ENCODE data around the gene LRRFIP1.
A peak's percentile ranks its signal among the peaks of the same experiment; 100 is the strongest.
"Not testable (repeated sequence)": the region's sequence is repeated elsewhere in the genome, so short reads cannot be mapped to it uniquely, and the experiment has no call there.

LRRFIP1 gene

DNA sequence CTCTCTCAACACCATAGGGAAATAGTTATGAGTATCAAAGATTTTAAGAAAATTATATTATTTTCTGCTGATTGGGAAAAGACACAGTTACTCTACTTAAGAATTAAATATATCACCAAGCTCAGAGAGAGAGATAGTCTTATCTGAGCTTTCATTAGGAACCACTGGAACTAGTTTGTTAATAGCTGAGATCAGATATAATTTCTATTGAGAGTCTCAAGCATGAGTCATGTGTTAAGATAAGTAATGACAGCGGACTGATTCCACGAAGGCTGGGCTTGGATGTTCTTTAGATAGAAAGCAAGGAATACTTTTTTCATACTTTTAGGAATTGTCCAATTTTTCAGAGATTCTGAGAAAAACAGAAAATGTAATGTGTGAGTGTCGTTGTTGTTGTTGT, 126.8 kb downstream of the LRRFIP1 start:
- no peak for DNase-seq

DNA sequence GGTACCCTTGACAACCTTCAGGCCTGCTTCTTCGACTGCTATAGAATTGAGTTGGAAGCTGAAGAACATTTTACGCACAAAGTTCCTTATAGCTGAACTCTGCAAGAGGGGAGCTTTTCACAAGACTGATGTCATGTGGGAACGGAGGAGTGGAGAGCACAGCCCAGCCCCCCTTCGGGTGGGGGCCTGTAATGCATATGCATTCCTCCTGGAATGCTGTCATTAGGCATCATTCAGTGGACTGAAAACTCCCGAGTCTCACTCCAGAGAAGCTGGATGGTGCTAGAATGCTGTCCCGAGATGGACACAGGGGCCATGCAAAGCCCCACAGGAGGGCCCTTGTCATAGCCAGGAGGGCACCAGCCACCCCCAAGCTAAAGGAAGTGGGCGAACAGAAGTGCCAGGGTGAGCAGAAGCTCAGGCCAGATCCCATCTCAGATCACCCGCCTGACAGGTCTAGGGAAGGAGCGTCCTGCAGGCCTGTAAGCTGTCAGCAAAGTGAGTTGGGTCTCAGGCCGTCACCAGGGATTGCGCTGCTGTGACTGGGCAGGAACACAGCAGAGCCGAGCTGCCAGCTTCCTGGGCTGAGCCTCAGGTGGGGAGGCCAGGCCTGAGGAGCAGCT, 127.3 kb downstream of the LRRFIP1 start:
- DNase-seq: no peak

DNA sequence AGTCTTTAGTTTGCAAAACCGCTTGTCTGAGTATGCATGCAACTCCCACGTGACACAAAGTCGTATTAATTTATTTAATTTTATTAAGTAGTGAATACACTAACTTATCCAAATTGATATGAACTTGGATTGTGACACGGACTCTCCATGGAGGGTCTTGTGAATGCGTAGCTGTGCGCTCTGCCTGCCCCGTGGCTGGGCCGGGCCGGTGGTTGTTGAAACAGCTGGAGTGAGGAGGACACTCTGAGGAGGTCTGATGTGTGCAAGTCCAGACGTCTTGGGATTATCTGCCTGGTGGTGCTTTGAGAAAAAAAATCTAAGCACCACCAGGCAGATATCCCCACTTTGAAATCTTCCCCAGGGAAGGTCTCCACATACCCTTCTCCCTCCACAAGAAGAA, 130.2 kb downstream of the LRRFIP1 start:
- no peak for DNase-seq

GRCh38 chr2:237758185-237758584, 130.8 kb downstream of the LRRFIP1 start:
- DNase-seq: no peak

- no peak for DNase-seq
These were observed 131.8 kb downstream of the LRRFIP1 start for GRCh38 chr2:237759176-237759575.

DNA sequence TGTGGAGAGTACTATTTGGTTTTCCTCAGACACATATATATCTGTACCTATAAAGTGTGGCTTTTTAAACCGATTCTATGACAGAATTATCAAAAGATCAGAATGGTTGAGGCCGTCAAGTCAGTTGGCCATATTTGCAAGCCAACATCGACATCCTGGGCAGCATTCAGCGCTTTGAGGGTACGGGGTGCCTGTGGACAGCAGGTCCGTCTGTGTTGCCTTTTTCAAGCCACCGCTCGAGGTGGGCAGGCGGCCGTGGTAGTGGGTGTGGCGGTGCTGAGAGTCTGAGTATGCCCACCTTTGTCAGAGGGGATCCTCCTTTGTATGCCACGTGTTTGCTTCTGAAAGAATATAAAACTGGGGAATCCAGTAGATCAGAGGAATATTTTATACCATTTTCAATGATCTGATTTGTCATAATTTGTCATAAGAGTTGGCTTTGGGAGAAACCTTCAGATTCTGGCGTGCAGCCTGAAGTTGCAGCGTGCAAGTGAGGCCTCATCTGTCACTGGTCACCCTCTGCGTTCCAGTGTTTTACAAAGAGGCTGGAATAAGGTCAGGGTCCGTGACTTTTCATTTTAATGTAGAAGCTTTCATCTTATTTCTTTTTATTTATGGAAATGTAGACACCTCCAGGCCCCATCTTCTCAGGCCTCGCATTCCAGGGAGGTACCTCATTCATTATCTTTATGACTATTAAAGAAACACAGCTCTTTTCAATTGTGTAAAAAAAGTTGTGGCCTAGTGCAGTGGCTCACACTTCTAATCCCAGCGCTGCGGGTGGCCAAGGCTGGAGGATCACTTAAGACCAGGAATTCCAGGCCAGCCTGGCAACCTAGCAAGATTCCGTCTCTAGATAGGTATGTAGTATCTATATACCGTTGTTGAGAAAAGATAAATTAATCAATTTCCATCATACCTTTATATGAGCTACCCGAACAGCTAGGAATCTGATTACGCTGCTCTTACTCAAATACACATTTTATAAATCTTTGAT, 133.4 kb downstream of the LRRFIP1 start:
- DNase-seq: no peak

DNA sequence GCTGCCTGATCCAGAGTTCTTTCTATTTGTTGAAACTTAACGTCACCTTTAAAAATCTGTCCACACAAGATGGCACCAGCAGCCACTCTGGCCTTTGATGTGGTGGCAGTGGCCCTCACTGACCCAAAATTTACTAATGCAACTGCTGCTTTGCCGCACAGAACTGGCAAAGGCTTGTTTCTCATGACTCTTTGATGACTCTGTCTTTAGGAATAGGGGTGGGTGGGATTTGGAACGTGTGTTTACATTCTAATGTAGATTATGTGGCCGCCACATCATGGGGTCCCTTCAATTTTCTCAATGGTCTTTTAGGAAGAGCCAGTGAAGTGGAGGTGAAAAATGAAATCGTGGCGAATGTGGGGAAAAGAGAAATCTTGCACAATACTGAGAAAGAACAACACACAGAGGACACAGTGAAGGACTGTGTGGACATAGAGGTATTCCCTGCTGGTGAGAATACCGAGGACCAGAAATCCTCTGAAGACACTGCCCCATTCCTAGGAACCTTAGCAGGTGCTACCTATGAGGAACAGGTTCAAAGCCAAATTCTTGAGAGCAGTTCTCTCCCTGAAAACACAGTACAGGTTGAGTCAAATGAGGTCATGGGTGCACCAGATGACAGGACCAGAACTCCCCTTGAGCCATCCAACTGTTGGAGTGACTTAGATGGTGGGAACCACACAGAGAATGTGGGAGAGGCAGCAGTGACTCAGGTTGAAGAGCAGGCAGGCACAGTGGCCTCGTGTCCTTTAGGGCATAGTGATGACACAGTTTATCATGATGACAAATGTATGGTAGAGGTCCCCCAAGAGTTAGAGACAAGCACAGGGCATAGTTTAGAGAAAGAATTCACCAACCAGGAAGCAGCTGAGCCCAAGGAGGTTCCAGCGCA, 135.2 kb downstream of the LRRFIP1 start:
- DNase-seq: peak; percentile 22

- DNase-seq: no peak
These were observed 136.4 kb downstream of the LRRFIP1 start for GRCh38 chr2:237763812-237764211.

DNA sequence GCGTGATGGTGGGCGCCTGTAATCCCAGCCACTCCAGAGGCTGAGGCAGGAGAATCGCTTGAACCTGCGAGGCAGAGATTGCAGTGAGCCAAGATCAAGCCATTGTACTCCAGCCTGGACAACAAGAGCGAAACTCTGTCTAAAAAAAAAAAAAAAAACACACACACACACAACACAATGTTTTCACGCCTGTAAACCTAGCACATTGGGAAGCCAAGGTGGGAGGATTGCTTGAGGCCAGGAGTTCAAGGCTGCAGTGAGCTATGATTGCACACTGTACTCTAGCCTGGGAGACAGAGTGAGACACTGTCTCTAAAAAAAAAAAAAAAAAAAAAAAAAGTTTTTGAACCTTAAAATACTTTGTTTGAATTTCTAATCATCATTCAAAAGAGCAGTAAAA, 137.7 kb downstream of the LRRFIP1 start:
- not testable (repeated sequence) for DNase-seq

DNA sequence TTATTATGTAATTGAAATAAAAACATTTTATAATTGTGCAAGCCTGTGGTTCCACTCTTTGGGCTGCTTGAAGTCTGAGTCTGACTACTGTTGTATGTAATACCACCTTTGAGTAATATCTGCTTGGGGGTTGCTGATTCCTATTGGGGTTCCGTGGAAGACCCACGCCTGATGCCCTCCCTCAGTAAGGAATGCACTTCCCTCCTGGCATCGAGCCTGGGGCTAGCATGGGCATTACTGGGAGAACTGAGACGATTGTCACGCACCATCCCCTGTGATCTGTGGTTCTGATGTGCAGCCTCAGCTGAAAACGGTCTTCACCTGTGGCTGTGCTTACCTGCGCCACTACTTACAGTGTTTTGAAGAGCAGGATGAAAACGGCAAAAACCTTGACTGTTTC, 138.5 kb downstream of the LRRFIP1 start:
- DNase-seq: no peak

DNA sequence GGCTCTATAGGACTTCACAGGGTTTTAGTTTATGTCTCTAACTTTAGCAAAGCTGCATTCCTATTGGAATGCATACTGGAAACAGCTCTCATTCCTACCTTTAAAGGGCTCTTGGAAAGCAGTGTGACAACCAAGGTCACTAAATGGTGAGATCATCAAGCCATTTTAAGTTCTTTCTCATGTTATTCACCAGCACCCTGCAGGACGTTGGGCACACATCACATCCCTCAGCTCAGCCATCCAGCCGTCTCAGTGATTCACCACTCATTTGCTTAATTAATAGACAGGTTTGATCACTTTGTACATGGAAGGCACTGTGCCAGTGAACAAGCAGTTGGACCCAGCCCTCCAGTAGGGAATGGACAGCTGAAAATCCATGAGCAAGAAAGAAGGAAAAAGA, 139.0 kb downstream of the LRRFIP1 start:
- no peak for DNase-seq

DNA sequence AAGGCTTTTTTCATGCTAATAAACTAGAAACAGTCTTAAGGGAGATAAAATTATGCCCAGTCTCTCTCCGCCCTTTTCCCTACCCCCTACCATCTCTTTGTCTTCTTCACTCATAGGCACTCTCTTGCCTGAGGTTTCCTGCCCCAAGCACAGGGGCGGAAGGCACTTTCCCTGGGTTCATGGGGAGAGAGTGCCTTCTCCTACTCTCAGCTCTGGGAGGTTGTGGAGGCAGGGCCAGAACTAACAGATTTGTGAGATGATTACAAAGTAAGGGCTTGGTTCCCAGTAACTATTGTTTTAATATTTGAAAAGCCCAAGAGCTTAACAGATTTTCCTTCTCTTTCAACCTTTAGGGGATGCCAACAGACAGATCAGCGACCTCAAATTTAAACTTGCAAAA, 145.1 kb downstream of the LRRFIP1 start:
- no peak for DNase-seq

DNA sequence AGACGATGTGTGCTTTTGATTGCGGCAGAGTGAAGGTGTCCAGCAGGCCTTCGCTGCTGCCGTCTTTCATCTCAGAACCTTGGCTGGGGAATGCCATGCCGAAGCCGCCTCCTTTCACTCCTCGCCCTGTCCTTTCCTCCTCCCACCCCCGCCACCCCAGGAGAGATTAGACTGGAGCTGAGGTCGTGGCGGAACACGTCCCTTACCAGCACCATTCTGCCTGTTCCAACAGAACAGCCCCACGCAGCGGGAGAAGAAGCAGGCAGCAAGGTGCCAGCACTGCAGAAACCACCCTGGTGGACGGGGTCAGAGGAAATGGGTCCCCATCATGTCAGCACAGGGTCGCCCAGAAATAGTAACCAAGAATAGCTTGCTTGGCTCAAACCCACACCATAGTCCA, 146.4 kb downstream of the LRRFIP1 start:
- no peak for DNase-seq

DNA sequence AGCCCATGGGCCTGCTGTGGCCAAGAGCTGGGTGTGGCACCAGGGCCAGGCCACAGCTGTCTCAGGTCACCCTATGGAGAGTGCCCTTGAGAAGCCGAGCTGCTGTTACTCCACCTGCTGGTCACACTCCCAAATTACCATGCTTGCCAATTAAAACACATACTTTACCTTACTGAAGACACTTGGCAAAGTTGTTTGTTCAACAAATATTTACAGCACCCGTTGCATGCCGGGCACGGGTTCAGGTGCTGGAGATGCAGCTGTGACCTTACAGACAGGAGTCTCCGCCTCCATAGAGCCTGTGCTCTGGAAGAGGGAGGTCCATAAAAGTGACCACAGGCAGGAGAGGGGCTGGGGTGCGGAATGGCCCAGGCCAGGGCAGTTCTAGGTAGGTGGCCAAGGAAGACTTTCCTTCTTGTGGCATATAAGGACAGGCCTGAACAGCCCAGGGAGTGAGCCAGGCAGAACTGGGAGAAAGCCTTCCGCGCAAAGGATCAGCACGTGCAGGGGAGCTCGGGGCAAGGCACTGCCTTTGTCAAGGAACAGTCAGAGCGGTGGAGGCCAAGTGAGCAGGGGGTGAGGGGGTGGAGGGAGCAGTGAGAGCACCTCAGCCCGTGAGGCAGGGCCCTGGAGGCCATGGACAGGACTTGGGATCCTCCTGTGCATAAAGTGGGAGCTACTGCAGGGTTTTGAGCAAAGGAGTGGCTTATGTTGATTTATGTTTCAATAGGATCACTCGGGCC, 147.6 kb downstream of the LRRFIP1 start:
- peak; percentile 38 for DNase-seq

DNA sequence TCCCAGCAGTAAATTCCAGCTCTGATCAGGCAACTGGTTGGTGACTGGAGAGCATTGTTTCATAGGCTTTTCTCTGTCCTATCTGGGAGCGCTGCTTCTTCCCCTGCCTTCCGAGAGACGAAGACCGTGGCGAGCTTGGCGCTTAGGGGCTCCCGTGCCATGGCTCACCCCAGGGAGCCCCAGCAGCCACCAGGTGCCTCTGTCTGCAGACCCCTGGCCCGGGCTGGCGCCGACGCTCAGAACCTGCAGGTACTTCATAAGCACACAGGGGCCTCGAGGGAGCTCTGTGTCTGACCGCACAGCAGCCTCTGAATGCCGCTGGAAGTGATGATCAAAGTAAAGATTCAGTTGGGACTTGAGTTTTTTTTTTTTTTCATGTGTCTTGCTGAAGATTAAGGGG, 152.1 kb downstream of the LRRFIP1 start:
- DNase-seq: no peak

- no peak for DNase-seq
These were observed 154.8 kb downstream of the LRRFIP1 start for GRCh38 chr2:237782181-237782580.

- DNase-seq: not testable (repeated sequence)
These were observed 156.3 kb downstream of the LRRFIP1 start for GRCh38 chr2:237783678-237784077.

- no peak for DNase-seq
These were observed 159.5 kb downstream of the LRRFIP1 start for GRCh38 chr2:237786936-237787335.

GRCh38 chr2:237790353-237790752, 163.0 kb downstream of the LRRFIP1 start:
- DNase-seq: no peak

- DNase-seq: no peak
These were observed 164.8 kb downstream of the LRRFIP1 start for GRCh38 chr2:237791977-237792727.

DNA sequence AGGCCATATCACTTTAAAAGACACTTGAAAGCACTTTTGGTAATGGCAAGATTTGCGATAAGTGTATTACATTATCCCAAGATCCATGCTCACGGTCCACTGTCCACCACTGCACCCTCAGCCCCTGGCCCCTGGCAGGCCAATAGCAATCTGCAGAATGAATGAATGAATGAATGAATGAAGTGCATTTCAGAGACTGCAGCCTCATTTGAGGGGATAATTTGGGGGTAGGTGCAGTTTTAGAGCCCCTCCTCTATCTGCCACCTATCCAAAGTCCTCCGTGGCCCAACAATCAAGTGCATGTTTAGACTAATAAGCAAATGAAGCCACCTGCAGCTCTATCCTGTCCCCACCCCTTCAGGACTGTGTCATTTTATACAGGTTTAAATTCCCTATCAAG, 169.9 kb downstream of the LRRFIP1 start:
- no peak for DNase-seq
